Endodermal cell (in vitro differentiated cells): Measurements from ENCODE around the gene YWHAG. TPM values are rescaled to one million over a fixed set of nuclear protein-coding genes. Genes with fewer than 3 reads are reported as not detected.

ENCODE experiments used
- DNase-seq: peaks from one replicate; pipeline ENCODE4 v3.0.0-alpha.2; 2017
- H3K27ac ChIP-seq: 2 replicates; pipeline ENCODE4 v1.5.1; 2013; ENCODE audit warnings: mild to moderate bottlenecking, low read depth, low read length, moderate library complexity
- H3K27me3 ChIP-seq: 2 replicates; pipeline ENCODE4 v1.6.1; 2013; ENCODE audit warnings: mild to moderate bottlenecking, low read length, moderate library complexity; ENCODE audit not compliant: insufficient read depth, control insufficient read depth, poor library complexity, severe bottlenecking
- H3K36me3 ChIP-seq: 2 replicates; pipeline ENCODE4 v1.7.0; 2013; ENCODE audit warnings: mild to moderate bottlenecking, low read length, moderate library complexity; ENCODE audit not compliant: control insufficient read depth, insufficient read depth
- H3K4me1 ChIP-seq: one replicate; pipeline ENCODE4 v1.7.0; 2013; ENCODE audit warnings: low read length; ENCODE audit not compliant: control insufficient read depth, insufficient read depth
- H3K4me3 ChIP-seq: 2 replicates; pipeline ENCODE4 v1.5.1; 2013; ENCODE audit warnings: mild to moderate bottlenecking, low read length, moderate library complexity
- H3K9ac ChIP-seq: 2 replicates; pipeline ENCODE4 v1.6.1; 2013; ENCODE audit warnings: mild to moderate bottlenecking, low read length, moderate library complexity; ENCODE audit not compliant: poor library complexity, severe bottlenecking; ENCODE audit errors: extremely low read depth
- H3K9me3 ChIP-seq: 2 replicates; pipeline ENCODE4 v1.6.1; 2013; ENCODE audit warnings: mild to moderate bottlenecking, low read length, moderate library complexity; ENCODE audit not compliant: control insufficient read depth
- H3K27ac Mint-ChIP-seq: 2 replicates; pipeline ENCODE4 v1.8.0; 2020; ENCODE audit warnings: mixed read lengths
- H3K27me3 Mint-ChIP-seq: 2 replicates; pipeline ENCODE4 v1.8.0; 2021; ENCODE audit warnings: mild to moderate bottlenecking, mixed read lengths; ENCODE audit not compliant: insufficient read depth
- H3K36me3 Mint-ChIP-seq: 2 replicates; pipeline ENCODE4 v1.8.0; 2020; ENCODE audit warnings: low read depth, mixed read lengths
- H3K4me1 Mint-ChIP-seq: 2 replicates; pipeline ENCODE4 v1.8.0; 2020; ENCODE audit warnings: mixed read lengths
- H3K4me3 Mint-ChIP-seq: 2 replicates; pipeline ENCODE4 v1.8.0; 2020; ENCODE audit warnings: mild to moderate bottlenecking, moderate library complexity, mixed read lengths
- H3K9me3 Mint-ChIP-seq: 2 replicates; pipeline ENCODE4 v1.8.0; 2020; ENCODE audit warnings: mild to moderate bottlenecking, mixed read lengths
- WGBS, 2 experiments: methylation state at CpG; one replicate each; pipeline versions ENCODE4 v1.1.5 to v1.1.7; 2013; ENCODE audit warnings: missing lambda C conversion rate in 2 of 2, mixed read lengths in 1 of 2; ENCODE audit not compliant: insufficient coverage in 1 of 2, insufficient read length in 1 of 2; 5-methylcytosine and 5-hydroxymethylcytosine counted together
- total RNA-seq, 2 donors: library from RNA; stranded (reverse); fragmentation: NEBNext Ultra II Directional in 1 of 2; extraction: Animal tissue kit (Norgen Biotek cat#: 25700) in 1 of 2; gene quantifications; 2 replicates in 1 of 2; 3 replicates in 1 of 2; pipeline ENCODE4 v1.2.1, GENCODE V29; 2021
- TF ChIP-seq, protein P1 (sequence below): fragments of 200-600 bp; sonication (generic); conservative IDR thresholded peaks from 2 replicates; pipeline ENCODE4 v1.5.0; 2021; ENCODE audit warnings: antibody characterized with exemption, mild to moderate bottlenecking

Gene YWHAG
- total RNA-seq, 2 donors from 2014 or later, result 148 TPM

- Mint-ChIP-seq H3K27ac (no peak overlapping the region), H3K27me3 (no peaks in the 10 kb centered on the region), H3K4me3 (no peak overlapping the region), H3K9me3 (no peaks in the 10 kb centered on the region), H3K36me3 (peaks cover 65% of the 10 kb centered on the region), H3K4me1 (peaks cover 4% of the 10 kb centered on the region)
- Histone ChIP-seq H3K4me1 (no peaks in the 10 kb centered on the region), H3K9me3 (no peaks in the 10 kb centered on the region), H3K36me3 (peaks cover 88% of the 10 kb centered on the region), H3K4me3 (no peak overlapping the region), H3K9ac (no peak overlapping the region), H3K27ac (no peak overlapping the region), H3K27me3 (no peaks in the 10 kb centered on the region)
- no peak for DNase-seq
- TF ChIP-seq, protein P1, sequence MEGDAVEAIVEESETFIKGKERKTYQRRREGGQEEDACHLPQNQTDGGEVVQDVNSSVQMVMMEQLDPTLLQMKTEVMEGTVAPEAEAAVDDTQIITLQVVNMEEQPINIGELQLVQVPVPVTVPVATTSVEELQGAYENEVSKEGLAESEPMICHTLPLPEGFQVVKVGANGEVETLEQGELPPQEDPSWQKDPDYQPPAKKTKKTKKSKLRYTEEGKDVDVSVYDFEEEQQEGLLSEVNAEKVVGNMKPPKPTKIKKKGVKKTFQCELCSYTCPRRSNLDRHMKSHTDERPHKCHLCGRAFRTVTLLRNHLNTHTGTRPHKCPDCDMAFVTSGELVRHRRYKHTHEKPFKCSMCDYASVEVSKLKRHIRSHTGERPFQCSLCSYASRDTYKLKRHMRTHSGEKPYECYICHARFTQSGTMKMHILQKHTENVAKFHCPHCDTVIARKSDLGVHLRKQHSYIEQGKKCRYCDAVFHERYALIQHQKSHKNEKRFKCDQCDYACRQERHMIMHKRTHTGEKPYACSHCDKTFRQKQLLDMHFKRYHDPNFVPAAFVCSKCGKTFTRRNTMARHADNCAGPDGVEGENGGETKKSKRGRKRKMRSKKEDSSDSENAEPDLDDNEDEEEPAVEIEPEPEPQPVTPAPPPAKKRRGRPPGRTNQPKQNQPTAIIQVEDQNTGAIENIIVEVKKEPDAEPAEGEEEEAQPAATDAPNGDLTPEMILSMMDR, result peak; percentile 52
- WGBS, 2 experiments, result 80 to 94% methylated on average over 1 to 5 of the region's 5 CpGs
These were observed 28.1 kb downstream of the YWHAG start for GRCh38 chr7:76330673-76331072.

DNA sequence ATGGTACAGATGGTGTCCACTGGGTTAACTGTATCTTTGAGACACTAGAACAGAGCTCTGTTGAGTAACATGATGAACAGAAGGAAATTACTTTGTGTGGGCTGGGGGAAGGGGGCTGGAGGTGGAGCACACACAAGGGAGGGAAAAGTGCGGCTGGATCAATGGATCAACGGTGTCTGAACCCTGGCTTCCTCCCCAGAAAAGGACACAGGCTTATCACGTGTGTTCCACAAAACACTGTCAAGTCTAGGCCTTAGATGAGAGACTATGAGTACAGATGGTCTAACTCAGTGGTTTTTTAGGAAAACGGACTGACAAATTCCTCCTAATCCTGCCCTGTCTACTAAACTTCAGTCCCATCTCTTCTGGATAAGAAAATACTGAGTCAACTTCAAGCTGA lies 28.5 kb downstream of the YWHAG start:
- Histone ChIP-seq H3K4me3 (no peak overlapping the region), H3K9me3 (no peaks in the 10 kb centered on the region), H3K4me1 (no peaks in the 10 kb centered on the region), H3K36me3 (peaks cover 88% of the 10 kb centered on the region), H3K9ac (no peak overlapping the region), H3K27me3 (no peaks in the 10 kb centered on the region), H3K27ac (no peak overlapping the region)
- H3K27me3 Mint-ChIP-seq, result no peaks in the 10 kb centered on the region
- TF ChIP-seq, protein P1, result no peak
- H3K36me3 Mint-ChIP-seq, result peaks cover 65% of the 10 kb centered on the region
- no peaks in the 10 kb centered on the region for H3K9me3 Mint-ChIP-seq
- H3K4me3 Mint-ChIP-seq, result no peak overlapping the region
- no peak overlapping the region for H3K27ac Mint-ChIP-seq
- no peak for DNase-seq
- WGBS, 2 experiments, result 93 to 98% methylated on average over 4 of the region's 4 CpGs
- H3K4me1 Mint-ChIP-seq, result peaks cover 4% of the 10 kb centered on the region

- H3K27ac Mint-ChIP-seq, result peak overlapping the region; percentile 27
- WGBS, 2 experiments, result 94 to 95% methylated on average over 24 to 29 of the region's 29 CpGs
- no peak overlapping the region for H3K4me3 Mint-ChIP-seq
- Histone ChIP-seq H3K9ac (no peak overlapping the region), H3K27ac (no peak overlapping the region), H3K36me3 (peaks cover 90% of the 10 kb centered on the region), H3K9me3 (no peaks in the 10 kb centered on the region), H3K27me3 (no peaks in the 10 kb centered on the region), H3K4me3 (no peak overlapping the region), H3K4me1 (no peaks in the 10 kb centered on the region)
- no peak for DNase-seq
- no peaks in the 10 kb centered on the region for H3K27me3 Mint-ChIP-seq
- H3K4me1 Mint-ChIP-seq, result peaks cover 4% of the 10 kb centered on the region
- no peaks in the 10 kb centered on the region for H3K9me3 Mint-ChIP-seq
- H3K36me3 Mint-ChIP-seq, result peaks cover 65% of the 10 kb centered on the region
- TF ChIP-seq, protein P1, result no peak
These were observed 29.3 kb downstream of the YWHAG start for GRCh38 chr7:76329479-76329878.
